Endothelial cell (in vitro differentiated cells): ENCODE measurements around the gene ITPR2. TPM values are rescaled to one million over a fixed set of nuclear protein-coding genes. Genes with fewer than 3 reads are reported as not detected.
A peak's percentile ranks its signal among the peaks of the same experiment; 100 is the strongest.

ENCODE experiments used
- DNase-seq: peaks from one replicate; pipeline ENCODE4 v3.0.0; 2021; ENCODE audit warnings: low spot score
- H3K27ac Mint-ChIP-seq: one replicate; pipeline ENCODE4 v1.8.0; 2021; ENCODE audit warnings: mixed read lengths, inconsistent platforms; ENCODE audit not compliant: unreplicated experiment
- H3K27me3 Mint-ChIP-seq: one replicate; pipeline ENCODE4 v1.8.0; 2021; ENCODE audit warnings: mild to moderate bottlenecking, moderate library complexity, mixed read lengths, inconsistent platforms; ENCODE audit not compliant: unreplicated experiment
- H3K36me3 Mint-ChIP-seq: one replicate; pipeline ENCODE4 v1.8.0; 2021; ENCODE audit warnings: mild to moderate bottlenecking, low read depth, mixed read lengths, inconsistent platforms; ENCODE audit not compliant: unreplicated experiment
- H3K4me1 Mint-ChIP-seq: one replicate; pipeline ENCODE4 v1.8.0; 2021; ENCODE audit warnings: mild to moderate bottlenecking, mixed read lengths, inconsistent platforms; ENCODE audit not compliant: unreplicated experiment
- H3K4me3 Mint-ChIP-seq: one replicate; pipeline ENCODE4 v1.8.0; 2021; ENCODE audit warnings: mild to moderate bottlenecking, mixed read lengths, inconsistent platforms; ENCODE audit not compliant: unreplicated experiment
- H3K9me3 Mint-ChIP-seq: one replicate; pipeline ENCODE4 v1.8.0; 2021; ENCODE audit warnings: mixed read lengths, inconsistent platforms; ENCODE audit not compliant: unreplicated experiment
- CTCF ChIP-seq: fragments of 200-600 bp; sonication (generic); IDR thresholded peaks from one replicate; pipeline ENCODE4 v1.5.0; 2021; ENCODE audit warnings: antibody characterized with exemption; ENCODE audit not compliant: unreplicated experiment
- total RNA-seq: library from RNA; stranded (reverse); fragmentation: NEBNext Ultra II Directional; extraction: Animal tissue kit (Norgen Biotek cat#: 25700); gene quantifications from one replicate; pipeline ENCODE4 v1.2.1, GENCODE V29; 2021; ENCODE audit not compliant: unreplicated experiment

Gene ITPR2
- total RNA-seq, 1 donor from 2014 or later = 33.8 TPM

GRCh38 chr12:26857465-26858176 lies 24.6 kb upstream of the ITPR2 start:
- Mint-ChIP-seq H3K27me3 (no peaks in the 10 kb centered on the region), H3K27ac (no peak overlapping the region), H3K4me3 (no peak overlapping the region), H3K9me3 (no peaks in the 10 kb centered on the region), H3K36me3 (no peaks in the 10 kb centered on the region), H3K4me1 (peaks cover 8% of the 10 kb centered on the region)
- TF ChIP-seq CTCF = no peak
- DNase-seq = no peak

- no peaks in the 10 kb centered on the region for H3K27me3 Mint-ChIP-seq
- no peak overlapping the region for H3K27ac Mint-ChIP-seq
- DNase-seq = no peak
- TF ChIP-seq CTCF = no peak
- no peaks in the 10 kb centered on the region for H3K9me3 Mint-ChIP-seq
- H3K4me3 Mint-ChIP-seq = no peak overlapping the region
- no peaks in the 10 kb centered on the region for H3K36me3 Mint-ChIP-seq
- H3K4me1 Mint-ChIP-seq = peaks cover 8% of the 10 kb centered on the region
Observed at GRCh38 chr12:26855337-26855736, 22.3 kb upstream of the ITPR2 start.

GRCh38 chr12:26854031-26854390 lies 21.0 kb upstream of the ITPR2 start:
- DNase-seq = no peak
- Mint-ChIP-seq H3K27me3 (no peaks in the 10 kb centered on the region), H3K4me1 (peaks cover 8% of the 10 kb centered on the region), H3K9me3 (no peaks in the 10 kb centered on the region), H3K4me3 (no peak overlapping the region), H3K27ac (no peak overlapping the region), H3K36me3 (no peaks in the 10 kb centered on the region)
- no peak for TF ChIP-seq CTCF

GRCh38 chr12:26853303-26854030 lies 20.5 kb upstream of the ITPR2 start:
- H3K27ac Mint-ChIP-seq = no peak overlapping the region
- no peaks in the 10 kb centered on the region for H3K36me3 Mint-ChIP-seq
- no peaks in the 10 kb centered on the region for H3K9me3 Mint-ChIP-seq
- no peaks in the 10 kb centered on the region for H3K27me3 Mint-ChIP-seq
- peaks cover 7% of the 10 kb centered on the region for H3K4me1 Mint-ChIP-seq
- no peak overlapping the region for H3K4me3 Mint-ChIP-seq
- TF ChIP-seq CTCF = peak; percentile 79
- peak; percentile 67 for DNase-seq
